OCI-LY7 (cell line): ENCODE data around the gene TTLL5. TPM values are rescaled to one million over a fixed set of nuclear protein-coding genes. Genes with fewer than 3 reads are reported as not detected.

ENCODE experiments used
- BruUV-seq: library from RNA; stranded (reverse); fragments of 400-500 nt; replicated peaks from 2 replicates; lab custom pipeline; 2021; lab: Mats Ljungman, UMichigan
- CTCF ChIA-PET: fragments of 300-600 bp; sonication (Branson Sonifier 250); formaldehyde crosslinking; loops from one replicate; lab custom pipeline; 2022; ENCODE audit warnings: antibody characterized with exemption; ENCODE audit not compliant: unreplicated experiment; lab: Charles Lee
- POLR2A ChIA-PET: fragments of 300-600 bp; sonication (Branson Sonifier 250); formaldehyde crosslinking; loops from one replicate; lab custom pipeline; 2022; ENCODE audit warnings: antibody characterized with exemption; lab: Charles Lee
- DNase-seq: peaks from one replicate; pipeline ENCODE4 v3.0.0-alpha.2; 2015; ENCODE audit warnings: low spot score
- H2AFZ ChIP-seq: fragments of 200-600 bp; sonication (generic), shearing (Covaris generic); 2 replicates; pipeline ENCODE4 v1.6.1; 2014; ENCODE audit warnings: mild to moderate bottlenecking, antibody characterized with exemption, low read length, moderate library complexity
- H3K27ac ChIP-seq: fragments of 200-600 bp; sonication (generic); 2 replicates; pipeline ENCODE4 v1.5.1; 2014; ENCODE audit warnings: mixed run types, low read depth, mild to moderate bottlenecking, moderate library complexity, low read length, inconsistent platforms; ENCODE audit not compliant: poor library complexity, severe bottlenecking
- H3K36me3 ChIP-seq: fragments of 200-600 bp; sonication (generic); 2 replicates; pipeline ENCODE4 v1.6.1; 2014; ENCODE audit warnings: mild to moderate bottlenecking, antibody characterized with exemption, low read length, moderate library complexity, mixed read lengths; ENCODE audit not compliant: insufficient read depth
- H3K4me1 ChIP-seq: fragments of 200-600 bp; sonication (generic); 2 replicates; pipeline ENCODE4 v1.5.1; 2014; ENCODE audit warnings: mild to moderate bottlenecking, low read length; ENCODE audit not compliant: insufficient read depth, poor library complexity, severe bottlenecking
- H3K4me2 ChIP-seq: fragments of 200-600 bp; sonication (generic); 2 replicates; pipeline ENCODE4 v1.6.1; 2014; ENCODE audit warnings: mild to moderate bottlenecking, low read length
- H3K4me3 ChIP-seq: fragments of 200-600 bp; sonication (generic); 2 replicates; pipeline ENCODE4 v1.5.1; 2014; ENCODE audit warnings: mild to moderate bottlenecking, low read depth, low read length; ENCODE audit not compliant: poor library complexity, severe bottlenecking
- H3K79me2 ChIP-seq: fragments of 200-600 bp; sonication (generic); 2 replicates; pipeline ENCODE4 v1.6.1; 2016; ENCODE audit warnings: low read depth, mild to moderate bottlenecking, low read length, moderate library complexity, mixed read lengths; ENCODE audit not compliant: insufficient read depth
- H3K9me2 ChIP-seq: fragments of 200-600 bp; sonication (generic); 2 replicates; pipeline ENCODE4 v1.6.1; 2016; ENCODE audit warnings: mild to moderate bottlenecking, low read length, mixed read lengths; ENCODE audit not compliant: insufficient read depth
- H3K9me3 ChIP-seq: fragments of 200-600 bp; sonication (generic); 2 replicates; pipeline ENCODE4 v1.6.1; 2014; ENCODE audit warnings: mild to moderate bottlenecking, mixed run types, low read length, mixed read lengths
- H4K20me1 ChIP-seq: fragments of 200-600 bp; sonication (generic); 2 replicates; pipeline ENCODE4 v1.6.1; 2014; ENCODE audit warnings: mild to moderate bottlenecking, antibody characterized with exemption, low read length, moderate library complexity, mixed read lengths; ENCODE audit not compliant: insufficient read depth
- CTCF ChIP-seq: fragments of 200-600 bp; sonication (generic); conservative IDR thresholded peaks from 2 replicates; pipeline ENCODE4 v1.5.1; 2014; ENCODE audit warnings: mild to moderate bottlenecking, antibody characterized with exemption, low read length, moderate library complexity, mixed read lengths
- EZH2phosphoT487 ChIP-seq: fragments of 200-600 bp; sonication (generic); IDR thresholded peaks from 2 replicates; pipeline ENCODE4 v1.6.1; 2018; ENCODE audit warnings: low read depth, borderline replicate concordance, mild to moderate bottlenecking, mixed run types, antibody characterized with exemption, low read length, moderate library complexity, mixed read lengths
- intact Hi-C: fragments of 100-400 bp; cut with micrococcal nuclease; formaldehyde crosslinking; loops from one replicate; pipeline ENCODE4 v1.10.0; 2022; ENCODE audit not compliant: unreplicated experiment
- total RNA-seq, 2 experiments: library from RNA; depleted of rRNA in 1 of 2; stranded (reverse); fragments of >200 nt in 1 of 2; shearing (Covaris generic) in 1 of 2; gene quantifications; 2 replicates each; pipeline ENCODE4 v1.2.3, GENCODE V29; 2014 to 2022

The TTLL5 gene
- total RNA-seq, 2 experiments from 2014 or later, result 34.3 to 55.6 TPM

- intact Hi-C loops, result no loop called here
- no peaks in the 10 kb centered on the region for H3K9me3 ChIP-seq
- CTCF ChIA-PET, result no interaction called here
- no peak overlapping the region for H3K4me3 ChIP-seq
- peaks cover 19% of the 10 kb centered on the region for H3K36me3 ChIP-seq
- DNase-seq, result no peak
- H3K27ac ChIP-seq, result no peak overlapping the region
- H3K4me1 ChIP-seq, result no peaks in the 10 kb centered on the region
- no peak overlapping the region for H3K4me2 ChIP-seq
- H3K9me2 ChIP-seq, result no peaks in the 10 kb centered on the region
- TF ChIP-seq EZH2phosphoT487 (no peak), CTCF (no peak)
- H2AFZ ChIP-seq, result no peak overlapping the region
- H4K20me1 ChIP-seq, result no peaks in the 10 kb centered on the region
- BruUV-seq, result no TSS peak
- H3K79me2 ChIP-seq, result no peaks in the 10 kb centered on the region
- POLR2A ChIA-PET, result interaction anchor here (0.6 to 1.3 kb wide), 3 partner anchors 9 to 12 kb away, joined by 3 to 5 read pairs (median 4); no protein-coding TSS in a partner anchor
Observed at GRCh38 chr14:75822522-75823141, 161.6 kb downstream of the TTLL5 start.

GRCh38 chr14:75823334-75823733, 162.3 kb downstream of the TTLL5 start:
- Histone ChIP-seq H2AFZ (no peak overlapping the region), H3K4me2 (no peak overlapping the region), H3K9me3 (no peaks in the 10 kb centered on the region), H3K36me3 (peaks cover 19% of the 10 kb centered on the region), H4K20me1 (no peaks in the 10 kb centered on the region), H3K4me3 (no peak overlapping the region), H3K4me1 (no peaks in the 10 kb centered on the region), H3K9me2 (no peaks in the 10 kb centered on the region), H3K79me2 (no peaks in the 10 kb centered on the region), H3K27ac (no peak overlapping the region)
- no peak for DNase-seq
- intact Hi-C loops, result no loop called here
- no TSS peak for BruUV-seq
- CTCF ChIA-PET, result no interaction called here
- no peak for TF ChIP-seq EZH2phosphoT487
- TF ChIP-seq CTCF, result no peak
- POLR2A ChIA-PET, result interaction anchor here (0.5 kb wide), 1 partner anchor 343 kb away, joined by 3 read pairs; no protein-coding TSS in a partner anchor

- Histone ChIP-seq H3K9me2 (no peaks in the 10 kb centered on the region), H4K20me1 (no peaks in the 10 kb centered on the region), H3K9me3 (no peaks in the 10 kb centered on the region), H2AFZ (no peak overlapping the region), H3K36me3 (peaks cover 19% of the 10 kb centered on the region), H3K4me3 (no peak overlapping the region), H3K79me2 (no peaks in the 10 kb centered on the region), H3K4me2 (no peak overlapping the region), H3K27ac (no peak overlapping the region), H3K4me1 (no peaks in the 10 kb centered on the region)
- TF ChIP-seq CTCF (no peak), EZH2phosphoT487 (no peak)
- no TSS peak for BruUV-seq
- intact Hi-C loops, result no loop called here
- ChIA-PET CTCF (no interaction called here), POLR2A (no interaction called here)
- DNase-seq, result no peak
Observed at GRCh38 chr14:75824318-75824717, 163.3 kb downstream of the TTLL5 start.
